SK-N-SH (cell line): Measurements from ENCODE around the gene KRT35. TPM values are rescaled to one million over a fixed set of nuclear protein-coding genes. Genes with fewer than 3 reads are reported as not detected.

ENCODE experiments used
- CTCF ChIA-PET: fragments of 300-600, 350-600 bp; formaldehyde crosslinking; extraction: SDS; loops from one replicate; lab custom pipeline; 2021; lab: Yijun Ruan, JAX
- POLR2A ChIA-PET: fragments of 350-600 bp; sonication (Branson Sonifier 250); formaldehyde crosslinking; extraction: SDS; loops from one replicate; lab custom pipeline; 2020; ENCODE audit warnings: antibody characterized with exemption, inconsistent platforms; lab: Yijun Ruan, JAX
- DNase-seq: peaks from one replicate; pipeline ENCODE4 v3.0.0; 2012
- H2AFZ ChIP-seq: fragments of 200-600 bp; sonication (generic); 2 replicates; pipeline ENCODE4 v1.8.1; 2016; ENCODE audit warnings: antibody characterized with exemption, mild to moderate bottlenecking, low read depth
- H3F3A ChIP-seq: fragments of 200-600 bp; sonication (generic); replicated peaks from 2 replicates; pipeline ENCODE3; 2016; ENCODE audit warnings: antibody characterized with exemption, mild to moderate bottlenecking; ENCODE audit not compliant: insufficient read depth
- H3K27ac ChIP-seq, 2 experiments: fragments of 200-500 bp in 1 of 2; fragments of 200-600 bp in 1 of 2; sonication (Bioruptor generic) in 1 of 2; sonication (generic), shearing (Covaris generic) in 1 of 2; 2 replicates each; pipeline versions ENCODE4 v1.5.1 to v1.6.1; 2014 to 2016; ENCODE audit warnings: low read depth in 2 of 2, inconsistent platforms in 1 of 2, low read length in 1 of 2, mild to moderate bottlenecking in 1 of 2, mixed read lengths in 1 of 2
- H3K27me3 ChIP-seq: fragments of 200-600 bp; sonication (generic), shearing (Covaris generic); 2 replicates; pipeline ENCODE4 v1.6.1; 2016; ENCODE audit warnings: mixed run types; ENCODE audit not compliant: insufficient read depth
- H3K36me3 ChIP-seq, 2 experiments: fragments of 200-500 bp in 1 of 2; fragments of 200-600 bp in 1 of 2; sonication (Bioruptor generic) in 1 of 2; sonication (generic) in 1 of 2; replicated peaks in 1 of 2; 2 replicates each; pipeline versions ENCODE3 to v1.5.1; 2014 to 2016; ENCODE audit warnings: low read length in 1 of 2, mild to moderate bottlenecking in 1 of 2; ENCODE audit not compliant: insufficient read depth in 2 of 2, control insufficient read depth in 1 of 2
- H3K4me1 ChIP-seq, 2 experiments: fragments of 200-500 bp in 1 of 2; fragments of 200-600 bp in 1 of 2; sonication (Bioruptor generic) in 1 of 2; sonication (generic), shearing (Covaris generic) in 1 of 2; 2 replicates each; pipeline versions ENCODE4 v1.5.1 to v1.6.1; 2014 to 2016; ENCODE audit warnings: low read depth in 1 of 2, low read length in 1 of 2, mixed run types in 1 of 2; ENCODE audit not compliant: insufficient read depth in 2 of 2, control insufficient read depth in 1 of 2
- H3K4me2 ChIP-seq: fragments of 200-600 bp; sonication (generic), shearing (Covaris generic); 2 replicates; pipeline ENCODE4 v1.6.1; 2017; ENCODE audit warnings: mixed run types
- H3K4me3 ChIP-seq, 2 experiments: fragments of 200-500 bp in 1 of 2; fragments of 200-600 bp in 1 of 2; sonication (Bioruptor generic) in 1 of 2; sonication (generic), shearing (Covaris generic) in 1 of 2; 2 replicates each; pipeline versions ENCODE4 v1.5.1 to v1.8.1; 2014 to 2016; ENCODE audit warnings: low read depth in 2 of 2, inconsistent platforms in 1 of 2, low read length in 1 of 2, mild to moderate bottlenecking in 1 of 2, mixed read lengths in 1 of 2, moderate library complexity in 1 of 2
- H3K79me2 ChIP-seq: fragments of 200-600 bp; sonication (generic); 2 replicates; pipeline ENCODE4 v1.8.1; 2017; ENCODE audit warnings: mild to moderate bottlenecking; ENCODE audit not compliant: insufficient read depth
- H3K9ac ChIP-seq: fragments of 200-600 bp; sonication (generic); 2 replicates; pipeline ENCODE4 v1.6.1; 2017; ENCODE audit warnings: mixed run types
- H3K9me2 ChIP-seq: fragments of 200-600 bp; sonication (generic); 2 replicates; pipeline ENCODE4 v1.6.1; 2017; ENCODE audit warnings: mixed run types
- H3K9me3 ChIP-seq: fragments of 200-600 bp; sonication (generic); 2 replicates; pipeline ENCODE4 v1.6.1; 2017; ENCODE audit warnings: mixed run types, mild to moderate bottlenecking, moderate library complexity
- H4K20me1 ChIP-seq: fragments of 200-600 bp; sonication (generic); 2 replicates; pipeline ENCODE4 v1.6.1; 2017; ENCODE audit warnings: mild to moderate bottlenecking, mixed run types; ENCODE audit not compliant: insufficient read depth
- CHD2 ChIP-seq: fragments of 150-350 bp; IDR thresholded peaks from 2 replicates; pipeline ENCODE4 v1.6.1; 2018; ENCODE audit warnings: low read length; ENCODE audit not compliant: partially characterized antibody
- ELF1 ChIP-seq: IDR thresholded peaks from 2 replicates; pipeline ENCODE4 v1.4.0; 2012
- EZH2phosphoT487 ChIP-seq: fragments of 200-600 bp; sonication (generic); IDR thresholded peaks from 2 replicates; pipeline ENCODE4 v1.6.1; 2017; ENCODE audit warnings: low read depth, mixed run types, mild to moderate bottlenecking, antibody characterized with exemption, moderate library complexity, borderline replicate concordance
- FOSL2 ChIP-seq: IDR thresholded peaks from 2 replicates; pipeline ENCODE4 v1.4.0; 2012; ENCODE audit warnings: low read depth, mild to moderate bottlenecking, moderate library complexity, borderline replicate concordance
- FOXJ3 ChIP-seq: sonication (generic); formaldehyde crosslinking; IDR thresholded peaks from 2 replicates; pipeline ENCODE4 v1.5.1; 2020; ENCODE audit warnings: mild to moderate bottlenecking, missing genetic modification reagents
- FOXM1 ChIP-seq: IDR thresholded peaks from 2 replicates; pipeline ENCODE4 v1.4.0; 2012; ENCODE audit warnings: low read depth, mild to moderate bottlenecking
- GABPA ChIP-seq: IDR thresholded peaks from 2 replicates; pipeline ENCODE4 v1.4.0; 2012; ENCODE audit warnings: low read depth, mild to moderate bottlenecking
- GATA2 ChIP-seq: sonication (generic); formaldehyde crosslinking; IDR thresholded peaks from 2 replicates; pipeline ENCODE4 v1.5.0; 2020; ENCODE audit warnings: mild to moderate bottlenecking, missing genetic modification reagents
- MXI1 ChIP-seq: IDR thresholded peaks from 2 replicates; pipeline ENCODE4 v1.6.1; 2012; ENCODE audit warnings: mild to moderate bottlenecking, low read depth, low read length, improper control_type of control experiment
- NRF1 ChIP-seq: IDR thresholded peaks from 2 replicates; pipeline ENCODE4 v1.6.1; 2012; ENCODE audit warnings: low read depth, mild to moderate bottlenecking, low read length
- PBX3 ChIP-seq: IDR thresholded peaks from 2 replicates; pipeline ENCODE4; 2012
- POLR2AphosphoS5 ChIP-seq: IDR thresholded peaks from 2 replicates; pipeline ENCODE4 v1.6.1; 2012; ENCODE audit warnings: low read depth, low read length
- RCOR1 ChIP-seq: fragments of 150-350 bp; IDR thresholded peaks from 2 replicates; pipeline ENCODE4 v1.6.1; 2017; ENCODE audit warnings: antibody characterized with exemption, low read length
- SIN3A ChIP-seq: IDR thresholded peaks from 2 replicates; pipeline ENCODE4 v1.6.1; 2012; ENCODE audit warnings: low read depth, mild to moderate bottlenecking, low read length, moderate library complexity, borderline replicate concordance
- SMC3 ChIP-seq: IDR thresholded peaks from 2 replicates; pipeline ENCODE4 v1.6.1; 2012; ENCODE audit warnings: low read depth, low read length, improper control_type of control experiment
- TAF1 ChIP-seq: IDR thresholded peaks from 2 replicates; pipeline ENCODE4 v1.6.1; 2012; ENCODE audit warnings: low read depth, mild to moderate bottlenecking, low read length, moderate library complexity, borderline replicate concordance
- TCF12 ChIP-seq: IDR thresholded peaks from 2 replicates; pipeline ENCODE4 v1.4.0; 2012
- TEAD4 ChIP-seq: IDR thresholded peaks from 2 replicates; pipeline ENCODE4 v1.4.0; 2012; ENCODE audit warnings: mild to moderate bottlenecking, borderline replicate concordance; ENCODE audit not compliant: insufficient read depth
- WGBS: methylation state at CpG from one replicate; pipeline ENCODE4 v1.1.6; 2017; ENCODE audit warnings: low lambda C conversion rate; 5-methylcytosine and 5-hydroxymethylcytosine counted together
- polyA plus RNA-seq, 3 experiments: library from polyadenylated mRNA; depleted of rRNA; stranded (reverse); fragments of >200 nt; gene quantifications; 2 replicates each; pipeline ENCODE4 v1.2.3, GENCODE V29; 2012

KRT35 gene
- polyA plus RNA-seq, 1 of the 3 experiments (the other 2 are of a cell fraction), result not detected

- Histone ChIP-seq H3K4me2 (no peak overlapping the region), H3K9ac (no peak overlapping the region), H3K27ac (no peak overlapping the region), H3F3A (no peaks in the 10 kb centered on the region), H3K4me1 (peaks cover 0 to 3% of the 10 kb centered on the region in 2 experiments; a peak in 1 of 4 replicates), H3K4me3 (no peak overlapping the region), H3K79me2 (no peaks in the 10 kb centered on the region), H3K9me2 (no peaks in the 10 kb centered on the region), H3K27me3 (no peaks in the 10 kb centered on the region)
- DNase-seq, result no peak
- POLR2A ChIA-PET, result no interaction called here
- no peak for TF ChIP-seq POLR2AphosphoS5
- TF ChIP-seq SIN3A, result no peak
- TF ChIP-seq RCOR1, result no peak
- TF ChIP-seq GABPA, result no peak
- no peak for TF ChIP-seq MXI1
- TF ChIP-seq TCF12, result no peak
- TF ChIP-seq EZH2phosphoT487, result no peak
- no peak for TF ChIP-seq NRF1
- TF ChIP-seq FOXM1, result no peak
- TF ChIP-seq SMC3, result no peak
- TF ChIP-seq ELF1, result no peak
- TF ChIP-seq FOSL2, result no peak
- no peak for TF ChIP-seq TEAD4
- TF ChIP-seq PBX3, result no peak
- no peak for TF ChIP-seq TAF1
- TF ChIP-seq, all 33 proteins: peak for 0
- Histone ChIP-seq H2AFZ (no peak overlapping the region), H4K20me1 (no peaks in the 10 kb centered on the region), H3K36me3 (no peaks in the 10 kb centered on the region), H3K9me3 (no peaks in the 10 kb centered on the region)
- CTCF ChIA-PET, result interaction anchor here (0.7 to 1.9 kb wide), 3 partner anchors 36 to 150 kb away, joined by 4 to 11 read pairs (median 8); no protein-coding TSS in a partner anchor
- whole genome bisulfite sequencing, result 78% methylated on average over 5 of the region's 5 CpGs
These were observed 32.2 kb upstream of the KRT35 start for GRCh38 chr17:41513168-41513547.

GRCh38 chr17:41512546-41513167 lies 31.7 kb upstream of the KRT35 start:
- H3F3A ChIP-seq, result no peaks in the 10 kb centered on the region
- no peak for DNase-seq
- H3K36me3 ChIP-seq, result no peaks in the 10 kb centered on the region
- H3K4me3 ChIP-seq, result no peak overlapping the region
- no peak overlapping the region for H2AFZ ChIP-seq
- no peaks in the 10 kb centered on the region for H3K9me3 ChIP-seq
- WGBS, result 78% methylated on average over 7 of the region's 7 CpGs
- H3K27ac ChIP-seq, result no peak overlapping the region
- H3K9me2 ChIP-seq, result no peaks in the 10 kb centered on the region
- no peaks in the 10 kb centered on the region for H3K27me3 ChIP-seq
- TF ChIP-seq FOXJ3 (no peak), NRF1 (no peak), CHD2 (no peak), GATA2 (CRISPR knock-in tag) (no peak)
- H4K20me1 ChIP-seq, result no peaks in the 10 kb centered on the region
- peaks cover 0 to 3% of the 10 kb centered on the region in 2 experiments; a peak in 1 of 4 replicates for H3K4me1 ChIP-seq
- H3K9ac ChIP-seq, result no peak overlapping the region
- H3K79me2 ChIP-seq, result no peaks in the 10 kb centered on the region
- ChIA-PET CTCF (interaction anchor here (0.7 to 1.6 kb wide), 2 partner anchors 37 to 150 kb away, joined by 4 to 8 read pairs; no protein-coding TSS in a partner anchor), POLR2A (no interaction called here)
- no peak overlapping the region for H3K4me2 ChIP-seq
